ENCODE measurements around the gene ESF1.

ESF1 gene, protein sequence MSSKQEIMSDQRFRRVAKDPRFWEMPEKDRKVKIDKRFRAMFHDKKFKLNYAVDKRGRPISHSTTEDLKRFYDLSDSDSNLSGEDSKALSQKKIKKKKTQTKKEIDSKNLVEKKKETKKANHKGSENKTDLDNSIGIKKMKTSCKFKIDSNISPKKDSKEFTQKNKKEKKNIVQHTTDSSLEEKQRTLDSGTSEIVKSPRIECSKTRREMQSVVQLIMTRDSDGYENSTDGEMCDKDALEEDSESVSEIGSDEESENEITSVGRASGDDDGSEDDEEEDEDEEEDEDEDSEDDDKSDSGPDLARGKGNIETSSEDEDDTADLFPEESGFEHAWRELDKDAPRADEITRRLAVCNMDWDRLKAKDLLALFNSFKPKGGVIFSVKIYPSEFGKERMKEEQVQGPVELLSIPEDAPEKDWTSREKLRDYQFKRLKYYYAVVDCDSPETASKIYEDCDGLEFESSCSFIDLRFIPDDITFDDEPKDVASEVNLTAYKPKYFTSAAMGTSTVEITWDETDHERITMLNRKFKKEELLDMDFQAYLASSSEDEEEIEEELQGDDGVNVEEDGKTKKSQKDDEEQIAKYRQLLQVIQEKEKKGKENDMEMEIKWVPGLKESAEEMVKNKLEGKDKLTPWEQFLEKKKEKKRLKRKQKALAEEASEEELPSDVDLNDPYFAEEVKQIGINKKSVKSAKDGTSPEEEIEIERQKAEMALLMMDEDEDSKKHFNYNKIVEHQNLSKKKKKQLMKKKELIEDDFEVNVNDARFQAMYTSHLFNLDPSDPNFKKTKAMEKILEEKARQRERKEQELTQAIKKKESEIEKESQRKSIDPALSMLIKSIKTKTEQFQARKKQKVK

DNA sequence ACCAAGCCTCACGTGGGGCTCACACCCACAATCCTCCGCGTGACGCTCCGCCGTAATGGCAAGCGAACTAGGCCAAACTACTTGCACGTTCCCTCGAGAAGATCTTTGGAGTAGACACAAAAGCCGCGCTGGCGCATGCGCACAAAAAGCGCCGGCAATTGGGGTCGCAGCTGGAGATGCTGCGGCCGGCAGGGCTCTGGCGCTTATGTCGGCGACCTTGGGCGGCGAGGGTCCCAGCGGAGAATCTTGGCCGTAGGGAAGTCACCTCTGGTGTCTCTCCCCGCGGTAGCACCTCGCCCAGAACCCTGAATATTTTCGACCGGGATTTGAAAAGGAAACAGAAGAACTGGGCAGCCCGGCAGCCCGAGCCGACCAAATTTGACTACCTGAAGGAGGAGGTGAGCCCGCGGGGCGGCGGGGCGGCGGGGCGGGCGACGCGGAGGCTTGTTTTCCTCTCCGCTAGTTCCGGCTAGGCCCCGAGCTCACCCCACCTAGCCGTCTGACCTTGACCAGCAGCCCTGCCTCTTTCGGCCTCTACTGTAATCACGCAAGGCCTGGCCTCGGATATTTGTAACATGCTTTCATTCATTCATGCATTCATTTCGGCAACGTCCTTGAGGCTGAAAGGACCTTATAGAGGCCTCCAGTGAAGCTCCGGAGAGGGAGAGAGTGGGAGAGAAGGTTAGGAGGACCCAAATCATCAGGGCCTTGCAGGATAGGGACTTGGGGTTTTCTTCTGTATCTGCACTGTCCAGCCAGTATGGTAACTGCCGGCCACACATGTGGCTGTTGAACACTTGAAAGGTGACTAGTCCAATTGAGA lies at the start of gene ESF1, which contains the start of gene NDUFAF5:
ESF1 (minus strand) TSS at position 27 of the 823 bp plus-strand sequence. CDS start 1,779 bp downstream, outside the sequence.
NDUFAF5 (plus strand) TSS at position 136 of the 823 bp plus-strand sequence; CDS start at position 177, 41 bp downstream.
- Mint-ChIP-seq H3K27ac (peak within 1 kb of the TSS; percentile 98), H3K9me3 (no peaks in the 10 kb centered on the region), H3K4me3 (peak within 1 kb of the TSS; percentile 98 to 99), H3K36me3 (peaks cover 28 to 47% of the 10 kb centered on the region in 2 donors), H3K4me1 (peaks cover 14 to 34% of the 10 kb centered on the region in 2 donors), H3K27me3 (no peaks in the 10 kb centered on the region)
- peak; percentile 95 for DNase-seq
- peak; percentile 98 for ATAC-seq (replicated peaks)

DNA sequence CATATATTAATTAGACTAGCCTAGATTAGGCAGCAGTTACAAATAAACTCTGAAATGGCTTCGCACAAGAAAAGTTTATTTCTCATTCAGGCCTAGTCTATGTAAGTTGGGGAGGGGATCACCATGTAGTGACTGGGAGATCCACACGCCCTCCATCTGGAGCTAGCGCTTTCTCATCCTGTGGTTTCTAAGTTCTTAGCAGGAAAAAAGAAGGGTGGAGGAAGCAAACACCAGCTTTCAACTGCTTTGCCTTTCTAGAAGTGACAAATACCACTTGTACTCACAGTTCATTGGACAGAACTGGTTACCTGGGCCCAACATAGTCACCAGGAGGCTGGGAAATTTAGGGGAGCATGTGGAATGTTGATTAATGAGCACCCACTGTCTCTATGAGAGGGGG lies 46.8 kb upstream of the ESF1 start:
- Mint-ChIP-seq H3K36me3 (no peaks in the 10 kb centered on the region), H3K27ac (no peak overlapping the region), H3K9me3 (peaks cover 0 to 3% of the 10 kb centered on the region in 2 donors), H3K27me3 (peaks cover 25% of the 10 kb centered on the region in 2 donors), H3K4me1 (no peaks in the 10 kb centered on the region), H3K4me3 (no peak overlapping the region)
- ATAC-seq (replicated peaks) (no peak), DNase-seq (no peak)

DNA sequence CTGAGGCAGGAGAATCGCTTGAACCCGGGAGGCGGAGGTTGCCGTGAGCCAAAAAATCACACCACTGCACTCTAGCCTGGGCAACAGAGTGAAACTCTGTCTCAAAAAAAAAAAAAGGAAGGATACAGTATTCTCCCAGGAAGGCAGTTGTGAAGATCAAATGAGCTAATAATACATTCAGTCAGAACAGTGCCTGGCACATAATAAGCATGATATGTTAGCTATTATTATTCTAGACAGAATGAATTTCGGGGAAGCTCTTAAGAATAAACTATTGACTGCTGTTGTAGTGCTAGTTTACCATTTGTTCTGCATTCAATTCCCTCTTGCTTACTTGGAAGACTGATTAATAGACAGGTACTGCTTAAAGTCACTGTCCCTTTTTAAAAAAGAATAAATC lies 40.7 kb upstream of the ESF1 start:
- Mint-ChIP-seq H3K27me3 (peaks cover 9 to 11% of the 10 kb centered on the region in 2 donors), H3K9me3 (no peaks in the 10 kb centered on the region), H3K27ac (no peak overlapping the region), H3K36me3 (no peaks in the 10 kb centered on the region), H3K4me1 (no peaks in the 10 kb centered on the region), H3K4me3 (no peak overlapping the region)
- DNase-seq (no peak), ATAC-seq (replicated peaks) (no peak)

DNA sequence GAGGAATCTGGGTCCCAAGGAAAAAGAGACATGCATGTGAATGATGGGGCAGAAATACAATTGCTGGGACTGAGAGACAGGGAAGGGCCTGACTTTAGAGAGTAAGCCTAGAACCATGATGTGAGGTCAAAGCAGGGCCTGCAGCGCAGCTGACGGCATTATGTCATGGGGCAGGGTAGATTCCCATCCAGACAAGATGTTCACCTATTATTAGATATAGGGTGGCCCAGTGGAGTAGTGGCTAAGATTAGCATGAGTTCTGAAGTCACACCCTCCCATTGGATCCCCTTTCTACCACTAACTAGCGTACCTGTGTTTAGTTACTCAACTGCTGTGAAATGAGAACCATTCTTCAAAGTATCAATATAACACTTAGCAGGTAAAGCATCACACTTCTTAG lies 39.7 kb upstream of the ESF1 start:
- Mint-ChIP-seq H3K4me1 (no peaks in the 10 kb centered on the region), H3K9me3 (no peaks in the 10 kb centered on the region), H3K27ac (no peak overlapping the region), H3K4me3 (no peak overlapping the region), H3K27me3 (peaks cover 2 to 8% of the 10 kb centered on the region in 2 donors), H3K36me3 (no peaks in the 10 kb centered on the region)
- DNase-seq (no peak), ATAC-seq (replicated peaks) (no peak)

DNA sequence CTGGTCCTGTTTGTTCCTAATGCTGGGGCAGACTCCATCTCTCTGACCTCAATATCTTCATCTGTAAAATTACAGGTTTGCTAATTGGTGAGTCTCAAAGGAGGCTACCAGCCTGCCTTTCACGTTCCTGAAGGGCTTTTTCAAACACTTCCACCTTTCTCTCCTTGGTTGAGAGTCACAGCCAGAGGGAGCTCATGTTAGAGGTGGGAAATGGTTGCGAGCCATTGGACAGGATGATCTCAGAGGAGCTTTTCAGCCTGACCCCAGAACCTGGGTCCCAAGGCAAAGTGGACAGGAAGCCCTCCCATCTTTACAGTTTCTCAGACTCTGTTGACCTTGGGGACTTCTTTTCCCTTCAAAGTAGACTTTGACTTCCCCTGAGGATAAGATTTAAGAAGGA lies 37.7 kb upstream of the ESF1 start:
- H3K27me3 Mint-ChIP-seq = no peaks in the 10 kb centered on the region
- ATAC-seq (replicated peaks) (no peak), DNase-seq (no peak)
- H3K36me3 Mint-ChIP-seq = peaks cover 3 to 6% of the 10 kb centered on the region in 2 donors
- no peaks in the 10 kb centered on the region for H3K9me3 Mint-ChIP-seq
- H3K27ac Mint-ChIP-seq = no peak overlapping the region
- peaks cover under 1 to 7% of the 10 kb centered on the region in 2 donors for H3K4me1 Mint-ChIP-seq
- no peak overlapping the region for H3K4me3 Mint-ChIP-seq

DNA sequence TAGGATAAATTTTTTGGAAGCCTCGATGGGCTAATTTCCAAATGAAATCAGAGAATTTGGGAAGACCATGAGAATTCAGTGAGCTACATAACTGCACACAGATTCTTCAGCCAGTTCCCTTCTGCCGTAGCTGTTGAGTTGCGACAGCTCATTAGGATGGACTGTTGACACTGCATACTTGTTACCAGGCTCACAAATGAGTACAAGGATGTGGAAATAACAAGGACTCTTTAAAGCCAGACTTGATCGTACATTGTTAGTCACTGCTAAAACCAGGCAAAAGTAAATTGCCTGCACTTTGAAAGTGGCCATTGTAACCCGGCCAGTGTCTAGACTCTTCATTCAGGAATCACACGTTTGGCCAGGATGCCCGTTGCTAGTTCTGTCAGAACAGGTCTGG lies 37.2 kb upstream of the ESF1 start:
- no peak for DNase-seq
- no peaks in the 10 kb centered on the region for H3K9me3 Mint-ChIP-seq

DNA sequence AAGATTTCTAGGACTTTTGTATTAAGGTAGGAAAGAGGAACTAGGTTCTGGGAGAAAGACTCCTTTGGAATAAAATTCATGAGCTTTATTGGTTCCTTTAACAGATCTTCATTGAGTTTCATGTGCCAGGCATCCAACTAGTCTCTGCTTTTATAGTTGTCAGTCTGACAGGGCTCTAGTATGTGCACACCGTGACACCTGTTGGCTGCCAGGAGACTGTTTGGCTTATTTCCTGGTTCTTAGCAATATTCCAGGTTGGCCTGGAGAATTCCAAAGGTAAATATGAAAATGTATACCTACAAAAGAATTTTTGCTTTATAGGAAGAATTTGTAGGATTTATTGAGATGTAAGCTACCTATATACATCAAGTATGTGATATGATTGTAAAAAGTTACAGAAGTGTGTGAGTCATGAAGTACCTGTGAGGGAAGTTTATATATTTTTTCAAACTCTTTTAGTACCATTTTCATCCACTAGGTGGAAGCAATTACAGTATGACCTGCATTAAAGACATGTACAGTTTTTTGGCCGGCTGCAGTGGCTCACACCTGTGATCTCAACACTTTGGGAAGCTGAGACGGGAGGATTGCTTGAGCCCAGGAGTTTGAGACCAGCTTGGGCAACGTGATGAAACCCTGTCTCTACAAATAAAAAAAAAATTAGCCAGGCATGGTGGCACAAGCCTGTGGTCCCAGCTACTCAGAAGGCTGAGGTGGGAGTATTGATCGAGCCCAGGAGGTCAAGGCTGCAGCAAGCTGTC lies 35.3 kb upstream of the ESF1 start:
- no peaks in the 10 kb centered on the region for H3K9me3 Mint-ChIP-seq
- ATAC-seq (replicated peaks) (peak; percentile 81 to 83), DNase-seq (no peak)
- no peaks in the 10 kb centered on the region for H3K27me3 Mint-ChIP-seq
- peaks cover 7 to 11% of the 10 kb centered on the region in 2 donors for H3K36me3 Mint-ChIP-seq
- H3K27ac Mint-ChIP-seq = no peak overlapping the region
- H3K4me3 Mint-ChIP-seq = no peak overlapping the region
- H3K4me1 Mint-ChIP-seq = peaks cover 7 to 11% of the 10 kb centered on the region in 2 donors

More for the DNA sequence above, 37.2 kb upstream of the ESF1 start:
- H3K4me3 Mint-ChIP-seq = no peak overlapping the region
- H3K4me1 Mint-ChIP-seq = peaks cover 3 to 11% of the 10 kb centered on the region in 2 donors
- no peak overlapping the region for H3K27ac Mint-ChIP-seq
- H3K36me3 Mint-ChIP-seq = peaks cover 5 to 8% of the 10 kb centered on the region in 2 donors
- no peak for ATAC-seq (replicated peaks)
- no peaks in the 10 kb centered on the region for H3K27me3 Mint-ChIP-seq

DNA sequence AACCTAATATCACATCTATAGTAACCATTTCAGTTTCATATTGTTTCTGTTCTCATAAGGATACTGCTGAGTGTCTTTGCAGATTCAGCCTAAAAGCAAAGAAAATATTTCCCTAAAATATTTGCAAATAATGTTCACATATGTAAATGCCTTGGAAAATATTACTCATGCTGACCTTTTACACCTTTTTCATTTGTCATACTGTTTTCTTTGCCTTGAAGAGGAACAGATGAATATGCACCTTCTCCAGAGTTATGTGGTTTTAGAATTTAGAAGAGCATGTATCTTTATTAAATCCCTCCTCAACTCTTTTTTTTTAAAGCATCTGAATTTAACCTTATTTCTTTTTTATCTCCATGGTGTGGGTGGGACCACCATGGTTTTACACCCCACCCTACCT lies 32.6 kb upstream of the ESF1 start:
- DNase-seq (no peak), ATAC-seq (replicated peaks) (peak; percentile 57 to 70)
- peaks cover 7 to 11% of the 10 kb centered on the region in 2 donors for H3K4me1 Mint-ChIP-seq
- H3K27me3 Mint-ChIP-seq = no peaks in the 10 kb centered on the region
- H3K4me3 Mint-ChIP-seq = no peak overlapping the region
- no peaks in the 10 kb centered on the region for H3K9me3 Mint-ChIP-seq
- H3K27ac Mint-ChIP-seq = peak overlapping the region; percentile 66
- peaks cover 12 to 19% of the 10 kb centered on the region in 2 donors for H3K36me3 Mint-ChIP-seq

DNA sequence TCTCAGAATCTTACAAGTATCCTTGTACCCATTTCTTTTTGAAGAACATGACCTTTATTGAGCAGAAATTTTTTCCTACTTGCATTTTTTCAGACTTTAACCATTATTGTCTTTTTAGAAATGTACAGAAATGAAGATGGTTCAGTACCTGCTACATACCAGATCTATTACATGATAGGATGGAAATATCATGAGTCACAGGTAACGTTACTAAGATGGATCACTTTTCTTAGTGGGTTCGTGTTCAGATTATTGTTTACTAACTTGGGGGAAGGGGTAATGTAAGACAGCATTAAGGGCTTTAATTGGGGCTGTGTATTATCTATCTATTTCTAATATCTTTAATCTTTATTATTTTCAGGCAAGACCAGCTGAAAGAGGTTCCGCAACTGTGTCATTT lies 32.0 kb upstream of the ESF1 start:
- ATAC-seq (replicated peaks) (no peak), DNase-seq (no peak)
- H3K27me3 Mint-ChIP-seq = no peaks in the 10 kb centered on the region
- H3K4me3 Mint-ChIP-seq = no peak overlapping the region
- no peaks in the 10 kb centered on the region for H3K9me3 Mint-ChIP-seq
- H3K36me3 Mint-ChIP-seq = peaks cover 12 to 19% of the 10 kb centered on the region in 2 donors
- H3K27ac Mint-ChIP-seq = peak overlapping the region; percentile 9
- peaks cover 7 to 11% of the 10 kb centered on the region in 2 donors for H3K4me1 Mint-ChIP-seq

DNA sequence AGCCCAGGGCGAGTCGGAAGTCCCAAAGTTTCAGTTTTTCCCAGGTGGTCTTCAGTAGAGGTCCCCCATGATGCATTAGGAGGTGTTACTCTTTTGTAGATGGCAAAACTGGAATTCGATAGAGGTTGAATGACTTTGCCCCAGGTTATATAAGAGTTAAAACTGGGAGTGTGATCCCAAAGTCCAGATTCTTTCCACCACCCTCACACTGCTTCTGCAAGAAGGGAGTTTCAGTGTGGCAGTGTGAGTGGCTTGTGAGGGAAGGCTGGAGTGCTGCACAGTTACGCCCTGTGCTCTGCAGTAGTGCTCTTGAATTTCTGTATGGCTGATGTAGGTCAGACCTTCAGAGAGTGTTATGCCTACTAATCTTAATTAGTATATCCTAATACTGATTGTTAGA lies 30.0 kb upstream of the ESF1 start:
- peaks cover 7 to 11% of the 10 kb centered on the region in 2 donors for H3K4me1 Mint-ChIP-seq
- H3K4me3 Mint-ChIP-seq = no peak overlapping the region
- no peak for ATAC-seq (replicated peaks)
- no peaks in the 10 kb centered on the region for H3K27me3 Mint-ChIP-seq
- no peaks in the 10 kb centered on the region for H3K9me3 Mint-ChIP-seq
- H3K36me3 Mint-ChIP-seq = peaks cover 12 to 19% of the 10 kb centered on the region in 2 donors
- DNase-seq = no peak
- H3K27ac Mint-ChIP-seq = no peak overlapping the region

DNA sequence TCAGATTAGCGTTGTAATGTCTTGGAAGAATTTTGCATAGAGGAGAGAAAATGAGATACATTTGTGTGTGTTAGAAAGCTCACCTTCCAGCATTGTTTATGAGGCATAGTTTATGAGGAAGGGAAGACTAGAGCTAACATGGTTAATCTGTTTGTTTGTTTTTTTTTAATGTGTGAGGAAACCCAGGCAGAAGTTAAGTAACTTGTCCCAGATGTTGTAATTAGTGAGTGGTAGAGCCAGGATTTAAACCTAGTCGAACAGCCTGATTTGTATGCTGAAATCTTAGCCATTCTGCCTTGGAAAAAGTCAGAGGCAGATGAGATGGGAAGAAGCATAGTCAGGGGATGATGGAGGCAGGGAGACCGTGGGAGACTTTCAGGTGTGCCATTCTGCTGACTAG lies 29.2 kb upstream of the ESF1 start:
- no peak for DNase-seq
- no peak for ATAC-seq (replicated peaks)
- H3K36me3 Mint-ChIP-seq = peaks cover 12 to 19% of the 10 kb centered on the region in 2 donors
- no peaks in the 10 kb centered on the region for H3K27me3 Mint-ChIP-seq
- no peak overlapping the region for H3K4me3 Mint-ChIP-seq
- no peaks in the 10 kb centered on the region for H3K9me3 Mint-ChIP-seq
- H3K27ac Mint-ChIP-seq = peak overlapping the region; percentile 66
- peaks cover 7 to 11% of the 10 kb centered on the region in 2 donors for H3K4me1 Mint-ChIP-seq

DNA sequence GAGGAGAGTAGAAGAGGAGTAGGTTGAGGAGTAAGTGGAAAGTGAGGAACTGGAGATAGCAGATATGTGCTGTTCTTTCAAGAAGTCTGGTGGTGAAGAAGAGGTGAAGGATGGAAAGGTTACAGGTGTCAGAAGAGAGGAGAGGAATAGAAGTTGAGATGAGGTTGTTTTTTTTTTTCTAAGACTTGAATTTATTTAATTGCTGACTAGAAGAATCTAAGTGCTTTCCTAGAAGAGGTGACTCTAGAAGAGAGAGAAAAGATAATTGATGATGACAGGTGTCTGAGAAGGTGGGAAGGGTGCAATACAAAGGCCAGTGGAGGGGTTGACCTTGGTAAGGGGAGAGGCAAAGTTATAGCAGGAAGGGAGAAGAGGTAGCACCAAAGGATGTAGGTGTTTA lies 25.7 kb upstream of the ESF1 start:
- no peak overlapping the region for H3K4me3 Mint-ChIP-seq
- H3K27me3 Mint-ChIP-seq = no peaks in the 10 kb centered on the region
- H3K36me3 Mint-ChIP-seq = peaks cover 5 to 12% of the 10 kb centered on the region in 2 donors
- H3K4me1 Mint-ChIP-seq = no peaks in the 10 kb centered on the region
- H3K9me3 Mint-ChIP-seq = no peaks in the 10 kb centered on the region
- ATAC-seq (replicated peaks) = no peak
- DNase-seq = no peak
- H3K27ac Mint-ChIP-seq = no peak overlapping the region

DNA sequence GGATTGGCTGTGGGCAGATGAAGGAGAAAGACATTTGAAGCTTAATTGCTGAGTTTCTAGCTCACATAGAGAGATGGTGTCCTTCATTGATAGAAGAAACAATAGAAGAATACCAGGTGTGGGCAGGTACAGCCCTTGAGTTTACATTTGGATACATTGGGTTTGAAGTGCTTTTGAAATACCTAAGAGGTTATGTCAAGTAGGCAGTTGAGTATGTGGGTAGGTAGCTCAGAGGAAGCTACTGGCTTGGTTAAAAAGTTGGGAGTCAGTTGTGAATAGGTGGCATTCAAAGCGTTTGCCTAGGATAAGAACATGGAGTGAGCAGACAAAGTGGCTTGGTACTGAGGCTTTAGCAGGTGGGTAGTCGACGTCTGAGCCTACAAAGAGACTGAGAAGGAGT lies 25.1 kb upstream of the ESF1 start:
- ATAC-seq (replicated peaks) (no peak), DNase-seq (no peak)
- Mint-ChIP-seq H3K36me3 (peaks cover 5 to 12% of the 10 kb centered on the region in 2 donors), H3K9me3 (no peaks in the 10 kb centered on the region), H3K4me3 (no peak overlapping the region), H3K4me1 (no peaks in the 10 kb centered on the region), H3K27ac (no peak overlapping the region), H3K27me3 (no peaks in the 10 kb centered on the region)

All from stimulated activated naive B cell treated with anti-CD40 and anti-IgM and Interleukin-4, amounts not matched to agents 10 μg/mL and 1 μg/mL and 100 μg/mL, for 72 hours (primary cell).